Hematopoietic multipotent progenitor cell treated with erythropoietin and hydrocortisone succinate and interleukin-3 and kit ligand, for 8 days (in vitro differentiated cells): ENCODE data around the gene KPTN.

Experiments used
- DNase-seq: peaks from one replicate; pipeline ENCODE4 v3.0.0-alpha.2; 2015

Gene KPTN

DNA sequence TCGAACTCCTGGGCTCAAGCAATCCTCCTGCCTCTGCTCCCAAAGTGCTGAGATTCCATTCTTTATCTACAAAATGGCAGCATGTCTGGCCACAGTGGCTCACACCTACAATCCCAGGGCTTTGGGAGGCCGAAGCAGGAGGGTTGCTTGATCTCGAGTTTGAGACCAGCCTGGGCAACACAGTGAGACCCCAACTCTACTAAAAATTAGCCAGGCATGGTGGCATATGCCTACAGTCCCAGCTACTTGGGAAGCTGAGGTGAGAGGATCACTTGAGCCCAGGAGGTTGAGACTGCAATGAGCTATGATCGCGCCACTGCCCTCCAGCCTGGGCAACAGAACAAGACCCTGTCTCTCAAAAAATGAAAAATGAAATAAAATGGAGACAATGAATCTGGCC, 24.7 kb upstream of the KPTN start:
- no peak for DNase-seq

DNA sequence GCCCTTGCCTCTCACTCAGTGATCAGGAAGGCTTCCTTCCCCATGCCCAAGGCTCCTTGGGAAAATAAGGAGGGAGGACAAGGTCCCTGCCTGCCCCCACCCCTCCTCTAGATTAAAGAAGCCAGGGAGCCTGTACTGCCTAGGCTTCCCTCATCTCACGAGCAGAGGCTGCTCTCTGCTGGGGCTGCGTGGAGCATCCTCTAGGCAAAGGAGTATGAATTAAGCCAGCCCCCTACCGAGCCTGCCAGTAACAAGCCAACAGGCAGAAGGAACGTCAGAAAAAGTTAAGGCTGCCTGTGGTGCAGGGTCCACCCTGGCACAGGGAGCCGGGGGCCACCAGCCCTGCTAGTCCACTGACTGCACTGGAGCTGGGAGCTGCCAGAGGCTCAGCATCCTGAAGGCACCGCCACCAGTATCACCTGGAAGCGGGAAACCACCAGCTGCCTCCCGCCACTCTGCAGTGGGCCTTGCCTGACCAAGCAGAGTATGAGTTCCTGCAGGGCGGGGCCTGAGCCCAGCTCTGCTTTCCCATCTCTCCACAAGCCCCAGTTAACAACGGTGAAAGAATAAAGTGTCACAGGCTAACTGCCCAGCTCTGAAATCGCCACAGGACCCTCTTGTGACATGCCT, 24.0 kb upstream of the KPTN start:
- no peak for DNase-seq

DNA sequence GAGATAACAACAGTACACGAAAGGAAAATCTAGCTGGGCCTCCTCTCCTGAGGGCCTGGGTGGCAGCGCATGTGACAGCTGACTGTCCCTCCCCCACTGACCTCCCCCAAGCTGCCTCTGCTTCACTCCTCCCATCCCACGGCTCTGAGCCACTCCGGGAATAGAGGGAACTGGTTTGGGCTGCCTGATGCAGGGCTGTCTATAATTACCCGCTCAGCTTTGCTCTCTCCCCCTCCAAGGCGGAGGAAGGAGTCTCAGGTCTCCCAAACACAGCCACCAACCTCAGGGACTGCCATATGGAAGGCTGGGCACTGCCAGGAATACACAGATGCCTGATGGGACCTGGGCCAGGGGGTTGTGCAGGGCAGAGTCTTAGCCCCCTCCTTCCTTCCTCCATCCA, 23.0 kb upstream of the KPTN start:
- DNase-seq, result no peak

DNA sequence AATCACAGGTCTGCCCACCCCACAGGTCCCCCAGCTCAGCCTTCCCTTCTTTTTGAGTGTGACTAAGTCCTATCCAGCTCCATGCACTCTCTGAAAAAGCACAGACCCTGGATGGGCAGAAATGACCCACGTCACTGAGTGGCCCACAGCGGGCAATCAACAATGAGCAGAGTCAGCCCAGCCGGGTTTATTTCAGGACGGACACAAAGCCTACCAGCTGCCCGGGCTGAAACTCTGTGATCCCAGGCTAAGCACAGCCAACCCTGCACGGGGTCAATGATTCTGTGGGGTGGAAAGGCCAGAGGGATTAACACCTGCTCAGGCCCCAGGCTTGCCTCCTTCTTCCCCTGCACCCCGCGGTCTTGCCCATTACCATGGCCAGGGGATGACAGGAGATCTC, 22.4 kb upstream of the KPTN start:
- DNase-seq, result no peak

DNA sequence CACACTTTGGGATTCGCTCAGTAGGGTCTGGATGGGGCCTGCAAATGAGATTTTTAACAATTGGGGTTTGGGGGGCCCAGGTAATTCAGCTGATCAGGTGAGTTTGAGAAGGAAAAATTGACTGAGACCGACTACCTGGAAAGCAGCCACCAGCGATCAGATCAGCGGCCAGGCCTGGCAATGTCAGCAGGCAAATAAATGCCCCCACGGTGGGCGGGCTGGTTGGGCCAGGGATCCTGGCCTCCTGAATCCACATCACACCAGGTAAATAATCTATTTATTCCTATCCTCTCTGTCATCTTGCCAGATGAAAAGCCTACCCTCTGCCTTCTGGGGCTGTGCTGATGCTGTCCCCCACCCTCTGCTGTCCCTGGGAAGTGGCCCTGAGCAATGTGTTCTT, 21.5 kb upstream of the KPTN start:
- DNase-seq, result no peak

DNA sequence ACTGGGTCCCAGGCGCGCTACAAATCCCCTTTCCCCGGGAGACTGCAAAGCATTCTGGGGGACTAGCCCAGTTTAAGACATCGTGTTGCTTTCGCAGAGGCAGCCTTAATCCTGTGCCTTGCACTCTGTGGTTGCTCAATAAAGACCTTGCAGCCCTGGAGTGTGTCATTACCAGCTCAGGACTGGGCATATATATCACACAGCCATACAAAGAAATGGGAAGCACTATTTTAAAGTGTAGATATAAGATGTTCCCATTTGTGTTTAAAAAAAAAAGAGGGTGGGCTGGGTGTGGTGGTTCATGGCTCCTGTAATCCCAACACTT, 19.8 kb upstream of the KPTN start:
- DNase-seq, result no peak

DNA sequence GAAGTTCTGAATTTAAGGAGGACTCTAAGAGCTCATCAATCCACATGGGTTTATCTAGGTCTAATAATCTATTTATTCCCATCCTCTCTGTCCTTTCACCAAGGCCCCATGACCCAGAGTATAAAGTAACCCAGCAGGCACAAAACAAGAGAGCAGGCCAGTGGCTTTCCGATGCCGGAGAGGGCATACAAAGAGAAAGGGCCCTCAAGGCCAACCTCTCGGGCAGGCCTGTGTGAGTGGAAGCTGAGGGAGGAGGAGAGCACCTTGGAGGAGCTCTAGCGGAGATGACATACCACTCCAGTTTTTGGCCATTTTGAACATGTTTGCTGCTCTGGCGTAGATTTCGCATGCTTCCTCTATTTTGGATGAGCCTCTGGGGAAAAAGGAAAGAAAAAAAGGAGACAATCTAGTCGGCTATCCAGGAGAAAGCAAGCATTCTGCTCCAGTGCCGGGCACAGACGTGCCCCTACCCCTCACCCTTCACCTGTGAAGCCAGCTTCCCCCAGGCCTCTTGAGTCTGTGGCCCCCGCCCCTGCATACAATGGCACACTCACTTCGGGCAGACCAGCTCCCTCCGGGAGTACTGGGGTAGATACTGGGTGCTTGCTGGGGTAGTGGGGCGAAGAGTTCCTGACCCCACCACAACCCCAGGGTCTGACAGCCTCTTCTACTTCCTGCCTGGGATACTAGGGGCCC, 19.3 kb upstream of the KPTN start:
- no peak for DNase-seq

DNA sequence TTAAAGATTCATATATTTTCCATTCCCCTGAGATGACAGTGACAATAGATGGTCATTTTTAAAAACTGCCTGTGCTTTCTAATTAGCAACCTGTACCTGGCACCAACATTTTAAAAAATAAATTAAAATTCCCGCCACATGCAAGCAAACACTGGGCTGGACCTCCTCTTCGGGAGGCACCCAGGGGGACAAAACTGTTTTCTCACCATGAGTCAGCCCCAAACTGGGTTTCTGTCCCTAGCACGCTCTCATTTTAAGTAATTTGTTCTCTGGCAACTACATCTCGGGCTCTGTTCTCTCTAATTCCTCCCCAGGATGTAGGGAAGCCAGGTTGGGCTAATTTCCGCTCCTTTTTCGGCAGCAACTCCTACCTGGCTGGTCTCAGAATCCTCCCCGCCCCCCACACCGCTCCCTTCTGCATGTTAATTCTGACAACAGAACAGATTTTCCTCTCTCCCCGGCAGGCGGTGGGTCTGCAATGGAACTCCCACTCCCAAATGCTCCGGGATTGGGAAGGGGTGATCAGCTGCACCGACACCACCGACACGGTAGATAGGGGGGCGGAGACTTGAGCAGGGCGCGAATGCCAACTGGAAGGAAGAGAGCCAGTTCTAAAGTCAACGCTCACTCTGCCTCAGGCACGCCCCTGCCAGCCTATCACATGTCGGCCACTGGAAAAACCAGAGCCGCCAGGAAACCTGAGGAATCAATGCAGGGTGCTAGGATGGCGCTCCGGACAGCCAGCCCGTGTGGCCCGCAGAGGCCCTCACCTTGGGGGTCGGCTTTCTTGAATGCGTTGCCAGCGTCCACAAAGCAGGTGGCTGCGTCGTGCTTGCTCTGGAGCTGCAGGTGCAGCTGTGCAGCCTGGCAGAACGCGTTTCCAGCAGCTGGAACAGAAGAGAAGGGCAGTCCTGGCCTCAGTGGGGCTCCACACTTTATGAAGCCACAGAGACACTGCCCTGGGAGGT, 16.1 kb upstream of the KPTN start:
- no peak for DNase-seq

DNA sequence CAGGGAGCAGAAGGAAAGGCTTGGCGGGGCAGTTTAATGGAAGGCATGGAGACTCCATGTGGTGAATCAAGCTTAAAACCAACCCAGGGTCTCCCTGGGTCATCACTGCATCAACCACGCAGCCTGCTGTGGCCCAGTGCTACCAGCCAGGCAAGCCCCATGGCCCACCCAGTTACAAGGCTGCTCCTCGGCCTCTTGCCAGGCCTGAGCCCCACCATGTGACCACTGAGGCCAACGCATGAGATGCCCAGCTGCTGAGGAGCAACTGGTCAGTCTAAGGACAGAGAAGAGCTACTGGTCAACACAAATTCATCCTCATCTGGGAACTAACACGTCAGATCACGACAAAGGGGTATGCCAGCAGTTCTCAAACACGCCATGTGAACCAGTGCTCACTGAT, 15.4 kb upstream of the KPTN start:
- no peak for DNase-seq

DNA sequence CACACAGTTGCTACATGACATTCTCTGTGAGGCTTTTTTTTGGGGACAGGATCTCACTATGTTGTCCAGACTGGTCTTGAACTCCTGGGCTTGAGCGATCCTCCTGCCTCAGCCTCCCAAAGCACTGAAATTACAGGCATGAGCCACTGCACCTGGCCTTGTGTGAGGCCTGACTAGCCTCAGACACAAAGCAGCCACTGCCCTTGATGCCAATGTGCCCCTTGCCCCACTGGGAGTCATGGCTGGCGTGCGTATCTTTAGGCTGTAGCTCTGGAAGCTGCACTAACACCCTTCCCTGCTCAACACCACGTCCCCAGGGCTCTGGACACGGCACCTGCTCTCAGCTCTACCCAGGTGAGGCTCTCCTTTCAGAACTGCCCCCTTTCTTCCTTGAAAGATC, 14.5 kb upstream of the KPTN start:
- no peak for DNase-seq

DNA sequence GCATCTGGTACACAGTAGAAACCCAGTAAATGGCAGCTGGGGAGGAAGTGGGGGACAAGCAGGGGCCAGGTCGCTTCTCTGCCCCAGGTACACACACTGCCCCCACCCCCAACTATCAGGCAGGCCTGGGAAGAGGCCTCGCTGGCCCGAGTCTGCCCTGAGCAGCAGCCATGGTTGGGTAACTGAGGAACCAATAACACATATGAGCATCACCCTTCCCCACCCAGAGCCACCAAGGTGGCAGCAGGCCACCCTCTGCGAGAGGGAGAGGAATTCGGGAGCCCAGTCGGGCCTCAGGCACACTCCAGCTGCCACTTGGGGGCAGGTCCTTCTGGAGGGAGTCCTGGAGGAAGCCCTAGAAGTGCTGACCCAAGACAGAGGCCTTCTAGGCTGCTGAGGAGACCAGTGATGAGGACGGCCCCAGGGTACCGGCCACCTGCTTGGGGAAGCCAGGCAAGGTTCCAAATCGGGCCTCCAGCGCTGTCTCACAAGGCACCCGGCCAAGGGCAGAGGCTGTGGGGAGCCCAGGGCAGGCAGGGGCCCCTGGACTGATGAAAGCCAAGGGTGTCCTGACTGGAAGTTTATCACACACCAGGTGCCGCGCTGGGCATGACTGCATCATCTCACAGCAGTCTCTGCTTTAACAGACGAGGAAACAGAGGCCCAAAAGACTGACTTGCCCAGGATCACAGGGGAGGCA, 14.0 kb upstream of the KPTN start:
- DNase-seq, result no peak

DNA sequence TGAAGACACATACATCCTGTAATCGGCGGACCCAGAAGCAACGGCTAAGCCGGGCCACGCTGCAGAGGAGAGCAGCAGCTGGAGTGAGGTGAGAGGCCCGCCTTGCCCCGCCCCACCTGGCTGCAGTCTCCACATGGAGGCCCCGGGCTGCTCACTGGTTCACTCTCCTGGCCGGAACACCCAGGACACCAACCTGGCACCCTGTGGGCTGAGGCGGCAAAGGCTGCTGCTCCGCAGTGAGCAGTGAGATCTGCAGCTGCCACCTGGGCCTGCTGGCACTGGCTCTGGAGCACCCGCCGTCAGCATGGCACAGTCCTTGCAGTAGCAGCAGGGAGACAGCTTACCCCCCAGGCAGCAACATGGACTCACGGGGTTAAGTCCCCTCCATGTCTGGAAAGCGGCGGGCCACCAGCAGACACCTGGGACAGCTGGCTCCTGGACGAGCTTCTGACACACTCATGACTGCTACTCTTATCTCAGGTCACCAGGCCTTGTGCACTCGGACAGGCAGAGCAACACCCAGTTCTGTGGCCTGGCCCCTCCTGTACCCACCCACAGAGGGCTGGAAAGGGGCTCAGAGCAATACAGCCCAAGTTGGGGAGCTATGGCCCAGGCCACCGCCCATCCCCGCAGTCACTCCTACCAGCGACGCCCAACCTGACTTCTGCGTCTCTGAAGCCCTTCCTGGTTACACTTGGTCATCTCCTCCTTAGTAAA, 13.2 kb upstream of the KPTN start:
- peak; percentile 96 for DNase-seq

DNA sequence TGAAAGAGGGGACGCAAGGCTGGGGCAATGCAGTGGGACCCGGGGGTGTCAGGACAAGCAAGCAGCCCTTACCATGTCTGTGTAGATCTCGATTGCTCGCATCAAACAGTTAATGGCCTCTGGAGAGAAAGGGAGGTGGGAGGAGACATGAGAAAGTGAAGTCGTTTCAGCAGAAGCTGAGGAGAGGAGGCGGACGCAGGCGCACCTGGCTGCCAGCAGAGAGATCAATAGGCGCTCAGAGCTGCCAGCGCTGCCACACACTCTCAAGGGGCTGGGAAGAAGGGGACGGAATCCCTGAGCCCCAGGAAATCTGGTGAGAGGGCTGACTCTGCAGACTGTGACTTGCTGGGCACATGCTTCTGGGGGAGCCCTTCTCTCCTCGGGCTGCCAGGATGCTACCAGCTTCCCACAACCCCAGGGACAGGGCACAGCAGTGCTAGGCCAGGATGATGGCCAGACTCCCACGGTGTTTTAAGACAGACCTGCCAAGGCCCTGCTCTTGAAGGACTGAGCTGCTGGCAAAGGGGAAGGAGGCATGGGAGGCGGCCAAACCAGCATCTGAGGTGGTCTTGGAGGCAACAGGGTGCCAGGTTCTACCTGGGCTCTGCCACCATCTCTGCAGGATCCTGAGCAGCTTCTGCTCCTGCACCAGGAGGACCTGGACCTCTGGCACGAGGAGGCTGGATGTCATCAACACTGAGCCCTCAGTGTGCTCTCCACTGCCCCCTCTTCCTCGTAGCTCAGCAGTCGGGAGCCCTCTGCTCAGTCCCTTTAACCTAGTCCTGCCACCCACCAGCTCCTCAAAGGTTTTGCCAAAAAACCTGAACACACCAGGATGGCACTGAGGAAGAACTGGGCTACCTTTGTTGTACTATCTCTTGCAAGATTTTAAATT, 11.7 kb upstream of the KPTN start:
- DNase-seq, result no peak

DNA sequence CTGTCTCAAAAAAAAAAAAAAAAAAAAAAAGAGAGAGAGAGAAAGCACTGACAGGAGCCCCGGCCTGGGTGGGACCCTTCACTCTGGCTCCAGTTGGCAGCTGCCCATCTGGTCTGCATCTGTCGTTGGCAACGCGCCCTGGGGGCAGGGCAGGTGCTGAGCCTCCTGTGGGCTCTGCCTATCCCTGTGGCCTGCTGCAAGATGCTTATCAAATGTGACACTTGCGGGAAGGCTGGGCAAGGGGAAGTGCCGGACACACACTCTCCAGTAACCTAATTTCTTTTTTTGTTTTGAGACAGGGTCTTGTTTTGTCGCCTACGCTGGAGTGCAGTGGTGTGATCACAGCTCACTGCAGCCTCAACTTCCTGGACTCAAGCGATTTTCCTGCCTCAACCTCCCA, 10.7 kb upstream of the KPTN start:
- peak; percentile 92 for DNase-seq

DNA sequence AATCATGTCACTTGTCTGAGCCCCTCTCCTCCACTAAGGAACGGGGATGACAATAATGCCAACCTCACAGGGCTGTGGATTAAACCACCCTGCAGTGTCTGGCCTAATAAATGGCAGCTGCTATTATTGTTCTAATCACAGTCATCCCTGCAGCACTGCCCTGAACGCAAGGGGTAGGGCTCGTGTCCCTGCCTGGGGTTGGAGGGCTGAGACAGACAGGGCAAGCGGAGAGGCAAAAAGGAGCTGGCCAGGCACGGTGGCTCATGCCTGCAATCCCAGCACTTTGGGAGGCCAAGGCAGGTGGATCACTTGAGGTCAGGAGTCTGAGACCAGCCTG, 10.2 kb upstream of the KPTN start:
- no peak for DNase-seq

DNA sequence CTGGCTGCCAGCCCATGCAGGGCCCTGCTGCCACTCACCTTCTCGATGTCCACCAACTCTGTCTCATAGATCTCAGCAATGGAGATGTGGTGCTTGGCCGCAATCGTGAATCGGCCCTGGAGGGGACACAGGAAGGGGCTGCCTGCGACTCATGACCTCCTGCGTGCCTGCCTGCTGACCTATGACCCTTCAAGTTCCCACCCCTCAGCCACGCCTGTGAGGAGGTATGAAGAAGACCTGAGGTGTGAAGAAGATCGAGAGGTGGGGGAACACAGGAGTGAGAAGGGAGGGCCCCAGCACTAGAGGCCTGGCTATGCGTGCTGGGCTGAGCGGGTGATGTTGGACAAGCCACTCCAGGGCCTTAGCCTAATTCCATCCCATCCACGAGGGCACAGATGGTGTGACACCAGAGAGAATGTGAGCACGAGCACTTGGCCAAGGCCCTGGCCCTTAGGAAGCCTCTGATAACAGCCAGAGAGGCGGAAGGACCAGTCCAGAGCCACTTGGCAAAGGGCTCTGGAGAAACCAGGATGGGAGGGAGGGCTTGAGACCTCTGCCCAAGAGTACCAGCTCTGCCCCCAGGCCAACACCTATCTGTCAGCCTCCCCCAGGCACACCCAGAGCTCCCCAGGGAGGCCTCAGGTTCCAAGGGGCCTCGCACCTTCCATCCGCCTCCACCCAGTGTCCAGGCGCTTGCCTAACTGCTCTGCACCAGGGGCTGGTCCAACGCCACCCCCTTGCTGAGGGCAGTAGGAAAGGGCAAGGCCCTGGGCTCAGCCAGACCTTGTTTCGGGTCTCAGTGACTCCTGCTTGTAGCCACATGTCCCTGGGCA, 9.6 kb upstream of the KPTN start:
- DNase-seq, result no peak

DNA sequence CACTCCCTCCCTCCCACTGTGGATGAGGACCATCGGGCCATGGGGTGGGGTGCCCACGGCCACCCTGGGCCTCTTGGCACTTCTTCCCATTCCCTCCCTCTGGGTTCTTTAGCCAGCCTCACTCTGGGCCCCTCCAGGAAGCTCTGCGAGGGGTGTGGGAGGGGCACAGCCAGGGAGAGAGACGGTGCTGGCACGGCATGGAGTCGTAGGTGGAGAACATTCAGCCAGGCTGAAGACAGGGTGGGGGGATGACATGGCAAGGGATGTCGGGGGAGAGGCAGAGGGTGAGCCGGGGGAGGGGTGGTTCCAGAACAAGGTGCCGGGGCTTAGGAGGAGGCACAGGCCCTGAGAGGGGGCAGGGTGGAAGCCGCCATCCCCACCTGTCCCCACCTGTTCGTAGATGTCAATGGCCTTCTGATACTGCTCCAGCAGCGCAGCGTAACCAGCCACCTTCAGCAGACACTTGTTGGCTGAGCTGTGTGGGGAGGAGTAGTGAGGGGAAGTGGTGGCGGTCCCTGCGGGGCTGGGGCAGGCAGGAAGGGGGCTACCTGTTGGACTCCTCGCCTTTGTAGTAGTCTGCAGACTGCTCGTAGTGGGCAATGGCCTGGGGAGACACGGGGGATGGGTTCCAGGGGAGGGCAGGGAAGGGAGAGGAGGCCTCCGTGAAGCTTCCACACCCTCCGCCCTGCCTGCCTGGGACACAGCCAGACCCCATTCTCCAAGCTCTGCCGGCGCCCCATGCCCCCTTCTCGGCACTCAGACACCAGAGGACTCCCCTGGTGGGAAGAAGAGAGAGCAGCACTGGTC, 8.8 kb upstream of the KPTN start:
- DNase-seq, result no peak

DNA sequence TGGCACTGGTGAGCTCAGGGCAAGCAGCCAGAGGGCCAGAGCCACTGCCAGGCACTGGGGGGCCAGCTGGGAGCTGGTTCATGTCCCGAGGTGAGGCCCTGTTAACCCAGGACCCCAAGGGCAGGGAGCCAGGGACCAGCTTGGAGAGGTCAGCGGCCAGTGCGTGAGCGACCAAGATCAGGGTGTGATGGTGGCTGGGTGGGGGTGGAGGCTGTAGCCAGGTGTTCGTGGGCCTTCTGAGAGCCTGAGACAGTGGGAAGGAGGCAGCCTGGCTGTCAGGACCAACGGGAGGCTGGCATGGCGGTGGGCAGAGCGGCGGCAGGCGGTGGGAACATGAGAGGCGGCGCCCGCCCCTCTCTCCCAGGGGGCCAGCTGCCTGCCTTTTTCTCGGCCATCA, 8.1 kb upstream of the KPTN start:
- DNase-seq, result no peak

DNA sequence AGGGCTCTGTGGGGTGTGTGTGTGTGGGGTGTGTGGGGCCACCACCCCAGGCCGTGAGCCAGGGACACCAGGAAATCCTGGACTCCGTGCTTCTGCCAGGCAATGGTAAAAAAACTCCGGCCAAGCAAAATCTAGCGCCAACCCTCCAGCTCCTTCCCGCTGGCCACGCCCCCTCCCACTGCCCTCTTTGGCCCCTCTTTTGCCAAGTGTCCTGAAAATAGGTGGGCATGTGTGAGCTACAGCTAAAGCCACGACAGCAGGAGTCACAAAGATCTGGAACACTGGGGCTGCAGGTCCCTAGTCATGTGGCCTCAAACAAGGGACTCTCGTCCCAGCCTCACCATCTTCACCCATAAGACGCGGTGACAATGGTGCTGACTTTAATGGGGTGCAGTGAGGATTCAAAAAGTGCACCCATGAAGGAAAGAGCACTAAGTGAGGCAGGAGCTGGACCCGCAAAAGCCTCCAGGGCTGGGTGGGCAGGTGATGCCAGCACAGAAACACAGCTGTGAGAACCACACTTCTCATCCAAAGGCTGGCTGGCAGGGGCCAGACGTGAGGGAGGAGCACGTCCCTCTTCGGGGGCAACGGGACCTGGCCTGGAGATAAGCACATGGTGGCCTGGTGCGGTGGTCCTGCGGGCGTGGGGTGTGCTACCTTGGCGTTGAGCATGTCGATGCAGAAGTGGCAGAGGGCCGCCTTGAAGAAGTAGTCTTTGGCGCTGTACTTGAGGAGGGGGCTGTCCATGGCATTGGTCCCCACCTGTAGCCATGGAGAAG, 7.5 kb upstream of the KPTN start:
- no peak for DNase-seq
